PC-9 (cell line): Measurements from ENCODE around the gene IRF4. TPM values are rescaled to one million over a fixed set of nuclear protein-coding genes. Genes with fewer than 3 reads are reported as not detected.

ENCODE experiments used
- BruUV-seq: library from RNA; stranded (reverse); fragments of 400-500 nt; replicated peaks from 2 replicates; lab custom pipeline; 2021; lab: Mats Ljungman, UMichigan
- CTCF ChIA-PET: fragments of 300-600 bp; sonication (Branson Sonifier 250); formaldehyde crosslinking; loops from one replicate; lab custom pipeline; 2022; ENCODE audit warnings: antibody characterized with exemption; lab: Charles Lee
- POLR2A ChIA-PET: fragments of 300-600 bp; sonication (Branson Sonifier 250); formaldehyde crosslinking; loops from one replicate; lab custom pipeline; 2022; ENCODE audit warnings: antibody characterized with exemption; ENCODE audit not compliant: unreplicated experiment; lab: Charles Lee
- DNase-seq, 2 experiments: peaks; one replicate each; pipeline versions ENCODE4 v3.0.0 to v3.0.0-alpha.2; 2015 to 2022; ENCODE audit warnings: mixed read lengths in 1 of 2
- H2AFZ ChIP-seq: fragments of 200-600 bp; sonication (generic); 2 replicates; pipeline ENCODE4 v1.8.1; 2017; ENCODE audit warnings: antibody characterized with exemption
- H3F3A ChIP-seq: fragments of 200-600 bp; sonication (generic); 2 replicates; pipeline ENCODE4 v1.8.1; 2017; ENCODE audit warnings: antibody characterized with exemption, mild to moderate bottlenecking, low read depth; ENCODE audit not compliant: insufficient read depth
- H3K27ac ChIP-seq: fragments of 200-600 bp; sonication (generic); 2 replicates; pipeline ENCODE4 v1.6.1; 2016; ENCODE audit warnings: mixed run types
- H3K27me3 ChIP-seq: fragments of 200-600 bp; sonication (generic); 2 replicates; pipeline ENCODE4 v1.6.1; 2016; ENCODE audit warnings: low read depth, mixed run types; ENCODE audit not compliant: insufficient read depth
- H3K36me3 ChIP-seq: fragments of 200-600 bp; sonication (generic); 2 replicates; pipeline ENCODE4 v1.6.1; 2016; ENCODE audit warnings: low read depth, mixed run types
- H3K4me1 ChIP-seq: fragments of 200-600 bp; sonication (generic); replicated peaks from 2 replicates; pipeline ENCODE4 v1.6.1; 2016; ENCODE audit warnings: mixed run types; ENCODE audit not compliant: insufficient read depth
- H3K4me2 ChIP-seq: fragments of 200-600 bp; sonication (generic); 2 replicates; pipeline ENCODE4 v1.6.1; 2017; ENCODE audit warnings: mixed run types
- H3K4me3 ChIP-seq: fragments of 200-600 bp; sonication (generic); 2 replicates; pipeline ENCODE4 v1.6.1; 2016; ENCODE audit warnings: mixed run types
- H3K79me2 ChIP-seq: fragments of 200-600 bp; sonication (generic); 2 replicates; pipeline ENCODE4 v1.6.1; 2017; ENCODE audit warnings: low read depth, mixed run types
- H3K9me2 ChIP-seq: fragments of 200-600 bp; sonication (generic); 2 replicates; pipeline ENCODE4 v1.8.1; 2017; ENCODE audit warnings: mild to moderate bottlenecking; ENCODE audit not compliant: insufficient read depth
- H3K9me3 ChIP-seq: fragments of 200-600 bp; sonication (generic); 2 replicates; pipeline ENCODE4 v1.8.1; 2016; ENCODE audit warnings: low read depth; ENCODE audit not compliant: insufficient read depth
- H4K20me1 ChIP-seq: fragments of 200-600 bp; sonication (generic); 2 replicates; pipeline ENCODE4 v1.8.1; 2017; ENCODE audit not compliant: insufficient read depth
- CTCF ChIP-seq: fragments of 200-600 bp; sonication (generic); conservative IDR thresholded peaks from 2 replicates; pipeline ENCODE4 v1.6.1; 2017; ENCODE audit warnings: mixed run types, antibody characterized with exemption, mild to moderate bottlenecking, moderate library complexity
- EZH2 ChIP-seq: fragments of 200-600 bp; sonication (generic); IDR thresholded peaks from 2 replicates; pipeline ENCODE4 v1.8.0; 2017; ENCODE audit warnings: antibody characterized with exemption, low read depth
- intact Hi-C: fragments of 100-400 bp; cut with micrococcal nuclease; formaldehyde crosslinking; loops from one replicate; pipeline ENCODE4 v1.10.0; 2022; ENCODE audit not compliant: unreplicated experiment
- total RNA-seq: library from RNA; stranded (reverse); gene quantifications from 2 replicates; pipeline ENCODE4 v1.2.3, GENCODE V29; 2021

Gene IRF4
- total RNA-seq, 1 experiment from 2014 or later: not detected

GRCh38 chr6:456358-456867 is 64.9 kb downstream of the IRF4 start:
- Histone ChIP-seq H3K79me2 (no peaks in the 10 kb centered on the region), H3K27me3 (peaks cover 36% of the 10 kb centered on the region), H3K9me2 (no peaks in the 10 kb centered on the region), H3K4me1 (no peaks in the 10 kb centered on the region), H3K27ac (no peak overlapping the region), H4K20me1 (no peaks in the 10 kb centered on the region), H3K9me3 (no peaks in the 10 kb centered on the region), H3K4me3 (no peak overlapping the region), H2AFZ (no peak overlapping the region), H3K4me2 (no peak overlapping the region), H3F3A (no peaks in the 10 kb centered on the region), H3K36me3 (no peaks in the 10 kb centered on the region)
- no peak for TF ChIP-seq CTCF
- TF ChIP-seq EZH2: no peak
- ChIA-PET CTCF (no interaction called here), POLR2A (no interaction called here)
- intact Hi-C loops: no loop called here
- no TSS peak for BruUV-seq
- no peak for DNase-seq

- no peak overlapping the region for H3K4me3 ChIP-seq
- no peaks in the 10 kb centered on the region for H4K20me1 ChIP-seq
- H3K9me3 ChIP-seq: no peaks in the 10 kb centered on the region
- CTCF ChIA-PET: no interaction called here
- no peak overlapping the region for H2AFZ ChIP-seq
- POLR2A ChIA-PET: no interaction called here
- no peak for DNase-seq
- H3K27ac ChIP-seq: no peak overlapping the region
- H3K4me1 ChIP-seq: no peaks in the 10 kb centered on the region
- H3K9me2 ChIP-seq: no peaks in the 10 kb centered on the region
- H3K27me3 ChIP-seq: peaks cover 35% of the 10 kb centered on the region
- TF ChIP-seq EZH2 (no peak), CTCF (no peak)
- no peaks in the 10 kb centered on the region for H3F3A ChIP-seq
- no peaks in the 10 kb centered on the region for H3K36me3 ChIP-seq
- no TSS peak for BruUV-seq
- H3K79me2 ChIP-seq: no peaks in the 10 kb centered on the region
- no peak overlapping the region for H3K4me2 ChIP-seq
- intact Hi-C loops: no loop called here
These were observed 65.3 kb downstream of the IRF4 start for GRCh38 chr6:456887-457286.

Other genes with a start within 250 kb of the IRF4 start
- gene DUSP22, start 99.3 kb upstream of the IRF4 start, total RNA-seq: 23.7 and 25.5 TPM in 2 replicates